ENCODE measurements around the gene LMO1.

Gene LMO1

DNA sequence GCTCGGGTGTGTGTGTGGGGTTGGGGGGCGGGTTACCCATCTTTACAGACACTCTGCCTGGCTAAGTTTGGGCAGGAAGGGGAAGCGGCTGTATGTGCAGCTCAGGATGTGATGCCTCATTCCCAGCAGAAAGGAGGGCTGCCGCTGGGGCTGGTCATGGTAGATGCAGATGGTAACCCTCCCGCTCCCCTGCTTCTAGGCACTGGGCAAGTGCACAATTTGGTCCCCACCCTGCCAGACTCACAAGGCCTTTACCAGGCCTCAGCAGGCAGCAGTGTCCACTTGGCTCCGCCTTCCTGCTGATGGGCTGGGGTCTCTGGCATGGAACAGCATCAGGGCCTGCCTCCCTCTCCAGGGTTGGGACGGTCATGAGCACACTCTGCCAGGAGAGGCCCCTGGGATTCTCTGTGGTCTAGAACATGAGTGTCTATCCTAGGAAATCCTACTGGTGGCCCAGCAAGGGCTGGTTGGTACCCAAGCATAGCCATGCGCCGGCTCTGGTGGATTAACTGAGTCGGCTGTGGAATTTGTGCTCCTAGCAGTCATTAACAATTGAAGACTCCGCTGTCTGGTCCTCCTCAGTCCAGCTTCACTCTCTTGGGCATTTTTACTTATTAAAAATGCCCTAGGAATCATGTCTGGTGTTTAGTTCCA lies 4.2 kb downstream of the LMO1 start:
- H3K9me3 ChIP-seq (ENCODE audit: insufficient read depth, low read length): no peaks in the 10 kb centered on the region
- H3K9me2 ChIP-seq (replicated peaks; ENCODE audit: insufficient read depth, low read length): no peaks in the 10 kb centered on the region
- TF ChIP-seq, protein P1, sequence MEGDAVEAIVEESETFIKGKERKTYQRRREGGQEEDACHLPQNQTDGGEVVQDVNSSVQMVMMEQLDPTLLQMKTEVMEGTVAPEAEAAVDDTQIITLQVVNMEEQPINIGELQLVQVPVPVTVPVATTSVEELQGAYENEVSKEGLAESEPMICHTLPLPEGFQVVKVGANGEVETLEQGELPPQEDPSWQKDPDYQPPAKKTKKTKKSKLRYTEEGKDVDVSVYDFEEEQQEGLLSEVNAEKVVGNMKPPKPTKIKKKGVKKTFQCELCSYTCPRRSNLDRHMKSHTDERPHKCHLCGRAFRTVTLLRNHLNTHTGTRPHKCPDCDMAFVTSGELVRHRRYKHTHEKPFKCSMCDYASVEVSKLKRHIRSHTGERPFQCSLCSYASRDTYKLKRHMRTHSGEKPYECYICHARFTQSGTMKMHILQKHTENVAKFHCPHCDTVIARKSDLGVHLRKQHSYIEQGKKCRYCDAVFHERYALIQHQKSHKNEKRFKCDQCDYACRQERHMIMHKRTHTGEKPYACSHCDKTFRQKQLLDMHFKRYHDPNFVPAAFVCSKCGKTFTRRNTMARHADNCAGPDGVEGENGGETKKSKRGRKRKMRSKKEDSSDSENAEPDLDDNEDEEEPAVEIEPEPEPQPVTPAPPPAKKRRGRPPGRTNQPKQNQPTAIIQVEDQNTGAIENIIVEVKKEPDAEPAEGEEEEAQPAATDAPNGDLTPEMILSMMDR (IDR thresholded peaks at IDR 0.05; ENCODE audit: insufficient read depth, low read length, poor library complexity, severe bottlenecking): no peak
- no peak for TF ChIP-seq EZH2phosphoT487 (conservative IDR thresholded peaks at IDR 0.05; ENCODE audit: low read length)
- no peak overlapping the region for H3K27ac ChIP-seq (ENCODE audit: low read depth, low read length)
- no peak overlapping the region for H3K4me3 ChIP-seq (ENCODE audit: insufficient read depth, low read length, poor library complexity, severe bottlenecking)
- no peak overlapping the region for H3K4me2 ChIP-seq (ENCODE audit: low read depth, low read length, poor library complexity, severe bottlenecking)
- H2AFZ ChIP-seq (ENCODE audit: low read depth, low read length, severe bottlenecking): no peak overlapping the region
- H3K9ac ChIP-seq (ENCODE audit: low read length): no peak overlapping the region
- no peaks in the 10 kb centered on the region for H3K27me3 ChIP-seq (ENCODE audit: low read length)
- no peaks in the 10 kb centered on the region for H3F3A ChIP-seq (ENCODE audit: insufficient read depth)
- H3K36me3 ChIP-seq (ENCODE audit: low read length): no peaks in the 10 kb centered on the region
- H4K20me1 ChIP-seq (ENCODE audit: low read depth, low read length): no peaks in the 10 kb centered on the region
- no peaks in the 10 kb centered on the region for H3K79me2 ChIP-seq (ENCODE audit: insufficient read depth, low read length)

DNA sequence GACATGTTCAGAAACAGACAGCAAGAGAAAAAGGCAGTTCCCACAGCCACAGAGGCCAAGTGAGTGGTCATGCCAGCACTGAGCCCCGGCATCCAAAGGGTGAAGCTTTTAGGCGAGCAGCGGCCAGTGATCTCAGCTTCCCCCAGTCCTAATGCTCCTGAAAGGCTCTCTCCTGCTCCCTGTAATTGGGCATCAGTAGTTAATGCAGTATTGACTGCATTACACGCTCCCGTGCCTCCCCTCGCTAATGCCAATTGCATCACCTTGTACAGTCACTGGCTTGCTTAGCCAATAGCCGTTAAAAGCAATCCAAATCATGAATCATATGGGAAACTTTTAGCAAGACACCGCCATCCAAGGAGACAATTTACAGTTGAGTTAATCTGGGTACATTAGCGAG lies 4.9 kb downstream of the LMO1 start:
- Histone ChIP-seq H3F3A (ENCODE audit: insufficient read depth) (no peaks in the 10 kb centered on the region), H3K79me2 (ENCODE audit: insufficient read depth, low read length) (no peaks in the 10 kb centered on the region), H3K27me3 (ENCODE audit: low read length) (no peaks in the 10 kb centered on the region), H3K4me3 (ENCODE audit: insufficient read depth, low read length, poor library complexity, severe bottlenecking) (no peak overlapping the region), H3K4me2 (ENCODE audit: low read depth, low read length, poor library complexity, severe bottlenecking) (no peak overlapping the region), H3K9ac (ENCODE audit: low read length) (no peak overlapping the region), H2AFZ (ENCODE audit: low read depth, low read length, severe bottlenecking) (no peak overlapping the region), H3K27ac (ENCODE audit: low read depth, low read length) (no peak overlapping the region), H3K36me3 (ENCODE audit: low read length) (no peaks in the 10 kb centered on the region), H3K9me2 (replicated peaks; ENCODE audit: insufficient read depth, low read length) (no peaks in the 10 kb centered on the region), H4K20me1 (ENCODE audit: low read depth, low read length) (no peaks in the 10 kb centered on the region), H3K9me3 (ENCODE audit: insufficient read depth, low read length) (no peaks in the 10 kb centered on the region)
- TF ChIP-seq, protein P1 (IDR thresholded peaks at IDR 0.05; ENCODE audit: insufficient read depth, low read length, poor library complexity, severe bottlenecking): no peak
- no peak for TF ChIP-seq EZH2phosphoT487 (conservative IDR thresholded peaks at IDR 0.05; ENCODE audit: low read length)

DNA sequence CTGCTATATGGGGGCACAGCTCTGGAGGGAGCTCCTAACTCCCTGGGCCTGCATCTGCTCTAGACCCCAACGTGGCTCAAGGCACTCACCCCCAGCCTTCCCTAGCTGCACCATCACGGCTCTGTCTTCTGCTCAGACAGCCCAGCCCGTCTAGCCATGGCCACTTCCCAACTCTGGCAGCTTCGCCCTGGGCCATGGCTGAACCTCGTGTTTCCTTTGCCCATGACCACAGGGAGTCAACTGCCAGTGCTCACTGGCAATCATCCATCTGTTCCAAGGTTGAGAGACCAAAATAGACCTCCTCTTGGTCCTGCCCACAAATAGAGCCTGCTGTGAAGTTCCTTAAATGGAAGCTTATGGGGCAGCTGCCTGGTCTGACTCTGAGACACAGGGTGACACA lies 5.4 kb downstream of the LMO1 start:
- TF ChIP-seq, protein P1 (IDR thresholded peaks at IDR 0.05; ENCODE audit: insufficient read depth, low read length, poor library complexity, severe bottlenecking): no peak
- no peak for TF ChIP-seq EZH2phosphoT487 (conservative IDR thresholded peaks at IDR 0.05; ENCODE audit: low read length)
- Histone ChIP-seq H2AFZ (ENCODE audit: low read depth, low read length, severe bottlenecking) (no peak overlapping the region), H3K36me3 (ENCODE audit: low read length) (no peaks in the 10 kb centered on the region), H3K79me2 (ENCODE audit: insufficient read depth, low read length) (no peaks in the 10 kb centered on the region), H3K9me2 (replicated peaks; ENCODE audit: insufficient read depth, low read length) (no peaks in the 10 kb centered on the region), H3K4me3 (ENCODE audit: insufficient read depth, low read length, poor library complexity, severe bottlenecking) (no peak overlapping the region), H3K27ac (ENCODE audit: low read depth, low read length) (no peak overlapping the region), H3K9ac (ENCODE audit: low read length) (no peak overlapping the region), H3K27me3 (ENCODE audit: low read length) (no peaks in the 10 kb centered on the region), H3K4me2 (ENCODE audit: low read depth, low read length, poor library complexity, severe bottlenecking) (no peak overlapping the region), H3K9me3 (ENCODE audit: insufficient read depth, low read length) (no peaks in the 10 kb centered on the region), H3F3A (ENCODE audit: insufficient read depth) (no peaks in the 10 kb centered on the region), H4K20me1 (ENCODE audit: low read depth, low read length) (no peaks in the 10 kb centered on the region)
